K562 (cell line): ENCODE data around the gene ORMDL3.

Experiments
- ATF7 ChIP-seq: fragments of 450-650 bp; IDR thresholded peaks from 2 replicates; pipeline ENCODE4 v1.7.1; 2014; ENCODE audit warnings: mild to moderate bottlenecking, moderate library complexity
- MAFK ChIP-seq: IDR thresholded peaks from 2 replicates; pipeline ENCODE4 v1.6.1; 2011; ENCODE audit warnings: low read length, improper control_type of control experiment
- POLR2AphosphoS5 ChIP-seq: IDR thresholded peaks from 2 replicates; pipeline ENCODE4 v1.6.1; 2011; ENCODE audit warnings: mild to moderate bottlenecking, low read depth, low read length, moderate library complexity; ENCODE audit not compliant: control insufficient read depth, insufficient read depth
- PTTG1 ChIP-seq: fragments of 450-650 bp; IDR thresholded peaks from 2 replicates; pipeline ENCODE4 v1.6.1; 2016; ENCODE audit warnings: low read depth, mild to moderate bottlenecking, missing genetic modification characterization, missing compliant biosample characterization
- SREBF1 ChIP-seq: fragments of 150-350 bp; IDR thresholded peaks from 2 replicates; pipeline ENCODE4 v1.6.1; 2014; ENCODE audit warnings: antibody characterized with exemption, low read depth, low read length, borderline replicate concordance
- TF ChIP-seq, protein P1 (sequence below): sonication (generic); formaldehyde crosslinking; IDR thresholded peaks from 2 replicates; pipeline ENCODE4 v1.8.1; 2022; ENCODE audit warnings: missing genetic modification reagents
- TF ChIP-seq, protein P2 (sequence below), 3 experiments: IDR thresholded peaks in 2 of 3; conservative IDR thresholded peaks in 1 of 3; 2 replicates each; pipeline ENCODE4 v1.5.1; 2011 to 2012; ENCODE audit warnings: low read length in 3 of 3, mild to moderate bottlenecking in 3 of 3, control low read depth in 2 of 3, improper control_type of control experiment in 1 of 3, inconsistent platforms in 1 of 3, low read depth in 1 of 3, mixed read lengths in 1 of 3, moderate library complexity in 1 of 3; ENCODE audit not compliant: insufficient read depth in 2 of 3

DNA sequence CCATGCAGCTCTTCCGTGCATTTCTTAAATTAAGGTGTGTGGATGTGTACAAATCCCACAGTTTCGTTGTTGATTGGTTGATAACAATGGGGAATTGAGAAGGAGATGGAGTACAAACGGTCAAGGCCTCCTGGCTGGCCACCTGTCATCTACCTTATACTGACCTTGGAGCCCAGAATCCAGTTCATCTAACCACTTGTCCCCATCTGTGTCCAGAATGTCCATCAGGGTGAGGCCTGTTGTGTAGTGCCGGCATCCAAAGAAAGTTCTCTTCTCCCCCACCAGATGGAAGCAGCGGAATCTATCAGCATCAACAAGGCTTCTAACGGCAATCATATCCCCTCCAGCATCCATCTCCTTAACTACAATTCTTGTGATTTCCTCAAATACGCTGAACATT, 10.5 kb downstream of the ORMDL3 start:
- no peak for TF ChIP-seq SREBF1
- TF ChIP-seq MAFK = no peak
- TF ChIP-seq POLR2AphosphoS5 = no peak
- TF ChIP-seq, protein P1, sequence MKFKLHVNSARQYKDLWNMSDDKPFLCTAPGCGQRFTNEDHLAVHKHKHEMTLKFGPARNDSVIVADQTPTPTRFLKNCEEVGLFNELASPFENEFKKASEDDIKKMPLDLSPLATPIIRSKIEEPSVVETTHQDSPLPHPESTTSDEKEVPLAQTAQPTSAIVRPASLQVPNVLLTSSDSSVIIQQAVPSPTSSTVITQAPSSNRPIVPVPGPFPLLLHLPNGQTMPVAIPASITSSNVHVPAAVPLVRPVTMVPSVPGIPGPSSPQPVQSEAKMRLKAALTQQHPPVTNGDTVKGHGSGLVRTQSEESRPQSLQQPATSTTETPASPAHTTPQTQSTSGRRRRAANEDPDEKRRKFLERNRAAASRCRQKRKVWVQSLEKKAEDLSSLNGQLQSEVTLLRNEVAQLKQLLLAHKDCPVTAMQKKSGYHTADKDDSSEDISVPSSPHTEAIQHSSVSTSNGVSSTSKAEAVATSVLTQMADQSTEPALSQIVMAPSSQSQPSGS (CRISPR knock-in tag) = no peak
- TF ChIP-seq ATF7 = no peak
- TF ChIP-seq PTTG1 (tag) = no peak
- TF ChIP-seq, protein P2, sequence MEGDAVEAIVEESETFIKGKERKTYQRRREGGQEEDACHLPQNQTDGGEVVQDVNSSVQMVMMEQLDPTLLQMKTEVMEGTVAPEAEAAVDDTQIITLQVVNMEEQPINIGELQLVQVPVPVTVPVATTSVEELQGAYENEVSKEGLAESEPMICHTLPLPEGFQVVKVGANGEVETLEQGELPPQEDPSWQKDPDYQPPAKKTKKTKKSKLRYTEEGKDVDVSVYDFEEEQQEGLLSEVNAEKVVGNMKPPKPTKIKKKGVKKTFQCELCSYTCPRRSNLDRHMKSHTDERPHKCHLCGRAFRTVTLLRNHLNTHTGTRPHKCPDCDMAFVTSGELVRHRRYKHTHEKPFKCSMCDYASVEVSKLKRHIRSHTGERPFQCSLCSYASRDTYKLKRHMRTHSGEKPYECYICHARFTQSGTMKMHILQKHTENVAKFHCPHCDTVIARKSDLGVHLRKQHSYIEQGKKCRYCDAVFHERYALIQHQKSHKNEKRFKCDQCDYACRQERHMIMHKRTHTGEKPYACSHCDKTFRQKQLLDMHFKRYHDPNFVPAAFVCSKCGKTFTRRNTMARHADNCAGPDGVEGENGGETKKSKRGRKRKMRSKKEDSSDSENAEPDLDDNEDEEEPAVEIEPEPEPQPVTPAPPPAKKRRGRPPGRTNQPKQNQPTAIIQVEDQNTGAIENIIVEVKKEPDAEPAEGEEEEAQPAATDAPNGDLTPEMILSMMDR (IDR thresholded peaks at IDR 0.05 in 2 of 3, conservative IDR thresholded peaks at IDR 0.05 in 1 of 3; ENCODE audit: insufficient read depth in 2 of 3, low read depth in 1 of 3, low read length in 3 of 3) = peak; percentile 38 to 57 (median 45); a peak in 5 of 6 replicates
